GM10266 (cell line): ENCODE results near the gene AGBL4.

Source experiments
- DNase-seq: peaks from one replicate; pipeline ENCODE4 v3.0.0; 2012; ENCODE audit errors: extremely low spot score
- TF ChIP-seq, protein P1 (sequence below): IDR thresholded peaks from 2 replicates; pipeline ENCODE4 v1.5.1; 2012; ENCODE audit warnings: mild to moderate bottlenecking, low read depth; ENCODE audit not compliant: control insufficient read depth, insufficient read depth; ENCODE audit errors: missing control alignments

The AGBL4 gene

DNA sequence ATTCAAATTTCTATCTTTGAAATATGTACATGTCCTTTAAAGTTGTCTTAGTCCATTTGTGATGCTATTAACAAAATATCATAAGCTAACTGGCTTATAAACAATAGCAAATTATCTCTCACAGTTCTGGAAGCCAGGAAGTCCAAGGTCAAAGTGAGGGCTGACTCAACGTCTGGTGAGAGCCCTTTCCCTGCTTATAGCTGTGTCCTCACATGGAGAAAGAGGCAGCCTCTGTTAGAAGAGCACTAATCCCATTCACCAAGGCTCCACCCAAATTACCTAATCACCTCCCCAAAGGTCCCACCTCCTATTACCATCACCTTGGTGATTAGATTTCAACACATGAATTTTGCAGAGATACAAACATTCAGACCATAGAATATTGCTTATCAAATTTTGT is 797.0 kb downstream of the AGBL4 start:
- no peak for DNase-seq
- TF ChIP-seq, protein P1, sequence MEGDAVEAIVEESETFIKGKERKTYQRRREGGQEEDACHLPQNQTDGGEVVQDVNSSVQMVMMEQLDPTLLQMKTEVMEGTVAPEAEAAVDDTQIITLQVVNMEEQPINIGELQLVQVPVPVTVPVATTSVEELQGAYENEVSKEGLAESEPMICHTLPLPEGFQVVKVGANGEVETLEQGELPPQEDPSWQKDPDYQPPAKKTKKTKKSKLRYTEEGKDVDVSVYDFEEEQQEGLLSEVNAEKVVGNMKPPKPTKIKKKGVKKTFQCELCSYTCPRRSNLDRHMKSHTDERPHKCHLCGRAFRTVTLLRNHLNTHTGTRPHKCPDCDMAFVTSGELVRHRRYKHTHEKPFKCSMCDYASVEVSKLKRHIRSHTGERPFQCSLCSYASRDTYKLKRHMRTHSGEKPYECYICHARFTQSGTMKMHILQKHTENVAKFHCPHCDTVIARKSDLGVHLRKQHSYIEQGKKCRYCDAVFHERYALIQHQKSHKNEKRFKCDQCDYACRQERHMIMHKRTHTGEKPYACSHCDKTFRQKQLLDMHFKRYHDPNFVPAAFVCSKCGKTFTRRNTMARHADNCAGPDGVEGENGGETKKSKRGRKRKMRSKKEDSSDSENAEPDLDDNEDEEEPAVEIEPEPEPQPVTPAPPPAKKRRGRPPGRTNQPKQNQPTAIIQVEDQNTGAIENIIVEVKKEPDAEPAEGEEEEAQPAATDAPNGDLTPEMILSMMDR: no peak

DNA sequence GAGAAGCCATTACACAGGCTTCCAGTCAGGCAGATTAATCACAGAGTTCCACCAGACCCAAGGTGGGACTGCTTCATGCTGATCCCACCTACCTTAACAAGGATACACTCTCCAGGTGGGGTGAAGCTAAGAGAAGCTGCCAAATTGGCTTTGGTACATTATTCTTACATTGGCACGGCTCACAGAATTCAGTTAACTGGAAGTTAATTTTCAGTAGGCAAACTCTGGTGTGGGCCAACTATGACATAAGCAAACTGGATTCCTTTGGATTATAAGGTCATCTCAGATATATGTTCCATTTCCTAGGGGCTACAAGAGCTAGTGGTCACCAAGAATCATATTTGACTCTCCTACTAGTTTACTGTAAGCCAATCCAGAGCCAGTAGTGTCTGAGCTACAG is 798.3 kb downstream of the AGBL4 start:
- TF ChIP-seq, protein P1: no peak
- no peak for DNase-seq

DNA sequence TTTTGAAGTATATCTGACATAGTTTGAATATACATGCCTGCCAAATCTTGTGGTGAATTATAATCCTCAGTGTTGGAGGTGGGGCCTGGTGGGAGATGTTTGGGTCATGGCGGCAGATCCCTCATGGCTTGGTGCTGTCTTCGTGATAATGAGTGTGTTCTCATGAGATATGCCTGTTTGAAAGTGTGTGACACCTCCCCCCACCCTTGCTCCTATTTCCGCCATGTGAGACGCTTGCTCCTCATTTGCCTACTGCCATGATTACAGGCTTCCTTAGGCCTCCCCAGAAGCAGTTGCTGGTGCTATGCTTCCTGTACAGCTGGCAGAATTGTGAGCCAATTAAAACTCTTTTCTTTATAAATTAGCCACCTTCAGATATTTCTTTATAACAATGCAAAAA is 810.5 kb downstream of the AGBL4 start:
- TF ChIP-seq, protein P1: no peak
- DNase-seq: no peak

DNA sequence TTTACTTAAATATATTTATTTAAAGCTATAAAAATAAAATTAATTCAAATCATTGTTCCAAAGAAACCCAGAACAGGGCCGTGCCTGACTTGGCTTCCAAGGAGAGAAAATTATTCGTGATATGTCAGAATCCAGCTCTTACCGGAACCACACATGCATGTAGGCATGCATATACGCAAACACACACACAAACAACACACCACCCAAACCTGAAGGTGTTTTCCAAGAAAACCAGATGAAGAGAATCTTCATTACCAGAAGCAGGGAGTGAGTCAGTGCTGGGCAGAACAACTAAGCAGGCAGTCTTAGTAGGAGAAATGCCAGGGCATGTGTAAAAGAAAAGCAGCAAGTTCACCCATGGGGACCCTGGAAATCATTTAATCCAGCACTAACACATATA is 815.0 kb downstream of the AGBL4 start:
- no peak for DNase-seq
- TF ChIP-seq, protein P1: no peak

DNA sequence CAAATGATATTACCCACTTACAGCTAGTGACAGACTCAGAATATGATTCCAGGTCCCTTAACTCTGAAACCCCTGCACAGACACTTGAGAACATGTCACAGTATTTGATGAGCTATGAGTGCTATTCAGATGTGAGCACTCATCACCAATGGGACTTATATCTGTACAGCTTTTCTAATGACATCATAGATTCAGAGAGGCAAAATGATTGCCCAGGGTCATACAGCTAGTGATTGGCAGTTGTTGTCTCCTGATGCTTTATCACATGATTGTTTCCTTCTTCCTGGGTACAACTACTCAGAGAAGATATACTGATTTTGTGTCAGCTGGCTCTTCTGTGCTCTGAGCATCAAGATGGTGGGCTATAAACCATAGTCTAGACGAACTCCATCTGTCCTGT is 819.0 kb downstream of the AGBL4 start:
- DNase-seq: no peak
- TF ChIP-seq, protein P1: no peak

DNA sequence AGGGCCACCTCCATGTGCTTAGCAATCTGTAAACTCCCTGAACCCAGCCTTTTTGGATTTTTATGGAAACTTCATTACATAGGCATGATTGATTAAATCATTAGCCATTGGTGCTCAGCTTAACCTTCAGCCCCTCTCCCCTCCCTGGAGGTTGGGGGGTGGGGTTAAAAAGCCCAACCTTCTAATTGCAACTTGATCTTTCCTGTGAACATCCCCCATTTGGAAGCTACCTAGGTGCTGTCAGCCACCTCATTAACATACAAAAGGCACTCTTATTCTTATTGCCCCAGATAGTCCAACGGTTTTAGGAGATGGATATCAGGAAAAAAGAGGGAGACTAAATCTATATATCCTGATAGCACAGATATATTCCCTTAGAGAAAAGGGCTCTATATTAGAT is 823.0 kb downstream of the AGBL4 start:
- no peak for DNase-seq
- TF ChIP-seq, protein P1: no peak

DNA sequence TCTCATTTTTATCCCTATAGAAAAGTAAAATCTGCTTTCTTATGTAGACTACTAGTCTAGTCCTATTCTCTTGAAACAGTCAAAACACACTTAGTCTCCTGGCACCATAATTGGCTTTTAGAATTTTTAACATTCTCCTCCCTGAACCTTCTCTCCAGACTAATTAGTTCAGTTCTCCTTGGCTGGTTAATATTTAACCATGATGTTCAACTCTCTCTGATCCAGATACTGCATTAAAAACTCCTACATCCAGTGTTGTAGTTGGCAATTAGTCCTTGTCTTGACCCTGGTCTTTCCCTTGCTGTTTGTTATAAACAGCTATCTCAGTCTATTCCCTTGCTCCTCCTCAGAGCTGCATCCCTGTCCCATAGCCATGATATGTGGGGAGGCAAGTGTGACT is 824.2 kb downstream of the AGBL4 start:
- DNase-seq: no peak
- TF ChIP-seq, protein P1: no peak

DNA sequence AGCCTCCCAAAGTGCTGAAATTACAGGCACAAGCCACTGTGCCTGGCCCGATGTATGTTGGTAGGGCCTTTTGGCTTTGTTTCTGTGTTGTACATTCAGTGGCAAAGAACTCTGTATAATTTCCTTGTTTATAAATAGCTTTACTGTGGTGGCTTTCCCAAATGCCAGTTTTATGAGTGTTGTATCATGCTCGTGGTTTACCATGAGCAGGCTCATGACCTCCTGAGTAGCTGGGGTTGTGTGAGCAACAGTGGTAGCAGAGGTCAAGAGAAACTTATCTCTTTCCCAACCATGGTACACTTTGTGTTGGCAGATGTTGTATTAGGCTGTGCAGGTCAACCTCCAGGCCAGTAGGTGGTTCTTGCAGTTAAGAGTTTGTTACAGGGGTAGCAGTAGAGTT is 826.7 kb downstream of the AGBL4 start:
- TF ChIP-seq, protein P1: no peak
- no peak for DNase-seq
